ENCODE measurements around the gene IRF2.

Gene IRF2

DNA sequence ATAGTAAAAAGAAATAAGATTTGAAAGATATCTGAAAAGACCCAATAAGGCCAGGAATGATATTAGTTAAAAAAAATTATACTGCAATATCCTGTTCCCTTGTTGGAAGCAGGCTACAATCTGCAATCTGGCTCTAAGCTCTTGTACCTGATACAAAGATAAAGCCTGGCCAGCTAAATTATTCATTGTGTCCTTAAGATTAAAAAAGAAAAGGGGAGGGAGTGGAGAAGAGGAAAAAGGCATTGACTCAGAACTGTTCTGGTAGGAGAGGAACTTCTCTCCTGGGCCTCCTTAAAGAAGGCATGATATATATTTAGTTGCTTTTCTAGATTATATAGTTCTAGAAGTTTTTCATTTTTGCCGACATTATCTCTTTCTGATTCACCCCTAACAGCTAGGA, 46.7 kb downstream of the IRF2 start:
- DNase-seq, result no peak

DNA sequence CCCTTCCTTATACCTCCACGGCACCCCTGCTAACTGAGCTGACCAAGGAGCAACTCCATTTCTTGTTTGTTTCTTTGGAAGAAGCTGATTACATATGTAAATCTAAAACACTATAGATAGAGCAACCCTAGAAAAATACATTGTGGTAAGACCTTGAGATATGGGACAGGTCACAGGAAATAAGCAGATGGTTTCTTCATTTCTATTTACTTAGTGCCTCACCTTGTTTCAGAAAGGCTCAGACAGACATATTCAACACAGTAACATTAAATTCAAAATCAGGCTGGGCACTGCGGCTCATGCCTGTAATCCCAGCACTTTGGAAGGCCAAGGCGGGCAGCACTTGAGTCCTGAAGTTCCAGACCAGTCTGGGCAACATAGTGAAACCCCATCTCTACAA, 47.3 kb downstream of the IRF2 start:
- no peak for DNase-seq

GRCh38 chr4:184424993-184425758, 49.2 kb downstream of the IRF2 start:
- no peak for DNase-seq

DNA sequence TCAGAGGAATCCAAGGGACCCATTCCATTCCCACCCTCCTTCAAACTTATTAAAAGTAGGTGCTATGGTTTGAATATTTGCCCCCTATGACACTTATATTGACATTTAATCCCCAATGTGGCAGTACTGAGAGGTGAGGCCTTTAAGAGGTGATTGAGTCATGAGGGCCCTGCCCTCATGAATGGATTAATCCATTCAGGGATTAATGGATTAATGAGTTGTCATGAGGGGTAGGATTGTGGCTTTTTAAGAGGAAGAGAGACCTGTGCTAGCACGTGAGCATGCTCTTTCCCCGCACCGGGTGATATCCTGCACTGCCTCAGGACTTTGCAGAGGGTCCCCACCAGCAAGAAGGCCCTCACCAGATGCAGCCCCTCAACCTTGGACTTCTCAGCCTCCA, 50.1 kb downstream of the IRF2 start:
- DNase-seq, result no peak

DNA sequence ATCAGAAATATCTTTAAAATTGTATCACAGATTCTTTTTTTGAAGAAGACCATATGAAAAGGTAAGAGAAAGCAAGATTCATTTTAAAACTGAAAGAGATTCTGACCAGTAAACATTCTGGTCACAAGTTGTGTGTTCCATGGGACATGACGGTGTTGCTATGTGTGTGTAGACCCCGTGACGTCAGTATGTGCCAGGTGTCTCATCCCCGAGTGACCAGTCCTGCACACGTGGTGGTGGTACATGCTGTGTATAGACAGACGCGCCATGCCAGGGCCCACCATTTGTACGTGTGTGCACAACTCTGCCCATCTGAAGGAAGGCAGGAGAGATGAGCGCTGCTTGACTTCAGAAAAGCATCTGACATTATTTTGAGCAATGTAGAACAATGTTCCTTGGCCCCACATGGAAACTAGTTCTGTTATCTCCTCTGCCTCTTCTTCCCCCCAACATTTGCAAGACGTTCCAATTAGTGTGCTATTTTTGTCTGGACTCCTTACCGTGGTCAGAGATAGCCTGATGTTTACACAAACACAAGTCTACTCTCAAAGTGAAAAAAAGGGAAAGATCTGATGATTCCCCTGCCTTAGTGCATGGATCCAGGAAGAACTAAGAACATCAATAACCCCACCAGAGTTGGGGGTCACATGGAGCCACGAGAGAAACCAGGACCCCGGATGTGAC, 51.2 kb downstream of the IRF2 start:
- DNase-seq, result no peak

- no peak for DNase-seq
Measured at GRCh38 chr4:184422378-184422777, 52.0 kb downstream of the IRF2 start.

DNA sequence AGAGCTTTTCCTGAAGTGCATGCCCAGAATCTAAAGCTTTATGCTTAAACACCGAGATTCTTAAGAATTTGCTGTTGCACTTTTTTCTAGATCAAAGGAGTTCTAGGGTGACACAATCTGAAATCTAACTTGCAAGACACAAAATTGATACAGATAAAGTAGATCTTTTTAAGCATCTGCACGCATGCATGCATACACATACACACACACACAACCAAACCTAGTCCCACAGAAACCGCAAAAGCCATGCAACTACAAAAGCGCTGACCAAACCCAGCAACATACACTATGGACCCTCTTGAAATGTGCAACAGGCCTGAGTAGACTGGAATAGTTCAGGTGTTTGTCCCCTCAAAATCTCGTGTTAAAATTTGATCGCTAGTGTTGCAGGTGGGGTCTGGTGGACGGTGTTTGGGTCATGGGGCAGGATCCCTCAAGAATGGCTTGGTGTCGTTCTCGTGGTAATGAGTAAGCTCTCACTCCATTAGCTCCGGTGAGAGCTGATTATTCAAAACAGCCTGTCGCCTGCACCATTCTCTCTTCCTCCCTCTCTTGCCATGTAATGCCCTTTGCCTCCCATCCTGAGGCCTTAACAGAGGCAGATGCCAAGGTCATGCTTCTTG, 52.7 kb downstream of the IRF2 start:
- no peak for DNase-seq

- DNase-seq, result no peak
Measured at GRCh38 chr4:184420881-184421416, 53.4 kb downstream of the IRF2 start.

DNA sequence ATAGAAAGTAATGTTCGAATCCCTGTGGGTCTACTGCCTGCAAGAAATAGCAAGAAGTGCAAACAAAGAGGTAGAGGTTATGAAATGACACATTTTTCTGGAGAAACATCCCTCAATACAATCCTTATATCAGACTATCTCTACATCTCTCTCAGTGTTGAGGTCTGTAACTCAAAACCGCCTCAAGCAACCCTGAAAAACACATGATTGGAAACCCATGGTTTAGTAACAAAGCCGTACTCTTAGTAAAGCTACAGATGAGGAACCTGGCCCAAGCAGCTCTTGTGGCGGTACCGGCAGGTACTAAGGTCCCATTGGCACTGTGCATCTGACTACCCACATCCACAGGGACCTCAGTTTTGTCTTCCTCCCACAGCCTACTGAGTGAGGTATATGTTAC, 53.9 kb downstream of the IRF2 start:
- DNase-seq, result no peak

- DNase-seq, result no peak
Measured at GRCh38 chr4:184419976-184420375, 54.4 kb downstream of the IRF2 start.

DNA sequence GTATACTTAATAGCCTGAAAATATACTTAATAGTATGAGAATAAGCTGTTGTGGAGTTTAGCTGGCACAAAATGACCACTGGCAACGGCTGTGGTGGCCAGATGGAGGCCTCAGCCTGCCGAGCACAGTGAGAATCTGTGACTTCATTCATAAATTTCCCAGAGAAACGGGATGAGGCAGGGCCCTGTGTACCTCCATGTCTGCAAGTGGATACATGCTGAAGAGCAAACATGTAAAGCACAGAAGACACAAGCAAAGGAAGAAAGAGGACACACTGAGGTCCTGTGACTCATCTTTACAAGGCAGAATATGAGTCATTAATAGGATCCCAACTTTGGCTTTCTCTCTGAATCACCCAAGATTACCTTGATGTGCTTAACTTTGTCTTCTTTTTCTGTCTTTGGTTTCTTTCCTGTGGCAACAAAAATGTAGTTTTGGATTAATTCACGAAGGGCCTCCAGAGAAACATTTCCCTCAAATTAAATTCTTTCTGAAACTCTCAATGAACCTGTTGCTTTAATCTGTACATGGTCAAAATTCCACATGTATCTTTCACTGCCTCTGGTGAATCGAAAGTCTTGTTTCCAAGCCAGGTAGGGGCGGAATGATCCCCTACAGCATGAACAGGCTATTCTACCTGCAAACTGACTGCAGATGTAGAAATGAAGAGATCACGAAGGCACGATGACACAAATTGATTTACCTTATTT, 56.4 kb downstream of the IRF2 start:
- no peak for DNase-seq

- DNase-seq, result no peak
Measured at GRCh38 chr4:184416913-184417734, 57.2 kb downstream of the IRF2 start.

- no peak for DNase-seq
Measured at GRCh38 chr4:184415071-184415470, 59.3 kb downstream of the IRF2 start.

- no peak for DNase-seq
Measured at GRCh38 chr4:184413261-184414046, 60.9 kb downstream of the IRF2 start.

GRCh38 chr4:184410748-184411147, 63.6 kb downstream of the IRF2 start:
- DNase-seq, result no peak

DNA sequence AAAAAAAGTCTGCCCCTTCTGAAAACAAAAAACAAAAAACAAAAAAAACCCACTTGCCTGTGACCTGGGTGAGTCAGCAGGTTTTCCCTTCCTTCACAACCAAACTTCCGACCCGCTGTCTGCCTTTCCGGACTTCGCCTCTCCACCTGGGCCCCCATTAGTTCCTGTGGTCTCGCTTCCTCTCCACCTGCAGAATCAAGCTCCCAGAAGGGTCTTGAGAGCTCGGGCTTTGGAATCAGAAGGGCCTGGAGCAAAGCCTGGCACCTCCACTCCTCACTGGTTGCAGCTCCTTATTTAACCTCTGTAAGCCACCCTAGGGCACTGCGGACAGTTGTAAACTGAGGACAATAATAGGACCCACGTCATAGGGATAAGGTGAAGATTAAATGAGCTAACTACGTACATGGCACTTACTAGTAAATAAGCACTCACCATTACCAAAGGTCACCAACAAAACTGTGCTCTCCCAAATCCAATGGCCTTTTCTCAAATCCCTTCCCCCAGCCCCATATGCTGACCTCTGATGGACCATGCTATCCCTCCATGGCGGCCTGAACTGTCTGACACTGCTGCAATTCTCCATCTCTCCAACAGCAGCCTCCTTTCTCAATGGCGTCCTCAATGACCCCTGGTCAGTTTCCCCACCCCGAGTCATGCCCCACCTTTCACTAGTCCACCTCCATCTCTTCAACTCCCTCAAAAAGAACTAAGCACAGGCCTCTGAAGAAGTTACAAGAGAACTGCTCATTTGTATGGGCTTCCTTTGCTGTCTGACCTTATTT, 64.2 kb downstream of the IRF2 start:
- no peak for DNase-seq

DNA sequence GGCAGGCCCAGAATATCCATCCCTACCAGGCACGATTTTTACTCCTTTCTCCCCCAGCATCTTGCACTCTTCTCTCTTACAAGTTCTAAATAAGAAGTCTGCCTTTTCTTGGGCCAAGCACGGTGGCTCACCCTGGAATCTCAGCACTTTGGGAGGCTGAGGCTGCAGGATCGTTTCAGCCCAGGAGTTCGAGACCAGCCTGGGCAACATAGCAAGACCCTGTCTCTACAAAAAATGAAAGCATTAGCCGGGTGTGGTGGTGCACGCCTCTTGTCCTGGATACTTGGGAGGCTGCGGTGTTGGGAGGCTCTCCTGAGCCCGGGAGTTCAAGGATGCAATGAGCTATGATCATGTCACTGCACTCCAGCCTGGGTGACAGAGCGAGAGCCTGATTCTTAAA, 64.8 kb downstream of the IRF2 start:
- DNase-seq, result no peak

DNA sequence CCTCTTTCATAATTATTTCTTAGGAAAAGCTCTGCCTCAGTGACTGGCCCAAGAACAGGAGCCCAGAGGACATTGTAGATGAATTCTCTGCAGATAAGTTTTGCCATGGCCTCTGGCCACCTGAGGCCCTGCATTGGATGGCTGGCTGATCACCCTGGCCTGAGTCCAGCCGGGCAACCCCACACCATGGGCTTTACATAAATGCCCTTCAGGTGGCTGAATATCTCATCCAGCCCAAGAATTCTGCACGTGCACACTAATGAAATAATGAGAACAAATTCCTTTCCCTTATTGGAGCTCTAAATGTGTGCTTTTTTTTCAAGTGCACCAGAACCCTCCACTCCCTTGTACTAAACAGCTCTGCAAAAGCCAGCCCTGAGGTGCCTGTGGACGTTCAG, 65.7 kb downstream of the IRF2 start:
- no peak for DNase-seq

DNA sequence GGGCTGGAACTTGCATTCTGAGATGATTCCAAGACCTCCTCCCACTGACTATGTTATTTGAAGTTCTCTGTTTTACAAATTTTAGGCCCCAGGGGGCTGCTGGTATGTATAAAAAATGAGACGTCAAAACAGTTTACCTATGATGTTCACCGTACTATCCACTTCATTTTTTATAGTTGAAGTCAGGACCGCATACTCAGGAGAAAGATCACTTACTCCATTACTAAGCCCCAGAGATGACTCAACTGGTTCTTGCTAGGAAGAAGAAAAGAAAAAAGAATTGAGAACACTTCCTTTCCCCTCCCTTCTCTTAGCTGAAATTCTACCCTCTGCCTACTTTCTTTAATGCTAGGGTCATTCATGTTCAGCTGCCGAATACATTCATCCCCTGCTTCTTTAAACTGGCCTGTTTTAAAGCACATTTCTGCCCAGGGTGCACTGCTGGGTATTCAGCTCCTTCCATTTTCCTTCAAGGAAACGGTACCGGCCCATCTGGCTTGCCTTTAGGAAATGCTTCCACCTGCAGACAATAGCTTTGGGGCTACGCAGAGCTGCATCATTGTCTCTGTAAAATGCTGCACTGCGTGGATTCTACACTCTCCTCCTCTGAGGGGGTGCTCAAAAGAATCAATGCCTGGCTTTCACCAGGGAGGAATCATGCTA, 66.2 kb downstream of the IRF2 start:
- no peak for DNase-seq

- no peak for DNase-seq
Measured at GRCh38 chr4:184406958-184407391, 67.4 kb downstream of the IRF2 start.
